GM21737 (cell line): ENCODE measurements around the gene FUT3.

Source experiments
- ATAC-seq: cut with Tn5 transposase; IDR thresholded peaks from one replicate; pipeline ENCODE4 v1.9.1; 2021; ENCODE audit warnings: mild to moderate bottlenecking, moderate library complexity; ENCODE audit not compliant: unreplicated experiment

Gene FUT3

GRCh38 chr19:5803752-5804515 lies 47.3 kb downstream of the FUT3 start:
- peak; percentile 61 for ATAC-seq

- no peak for ATAC-seq
Measured at GRCh38 chr19:5803441-5803751, 47.9 kb downstream of the FUT3 start.

DNA sequence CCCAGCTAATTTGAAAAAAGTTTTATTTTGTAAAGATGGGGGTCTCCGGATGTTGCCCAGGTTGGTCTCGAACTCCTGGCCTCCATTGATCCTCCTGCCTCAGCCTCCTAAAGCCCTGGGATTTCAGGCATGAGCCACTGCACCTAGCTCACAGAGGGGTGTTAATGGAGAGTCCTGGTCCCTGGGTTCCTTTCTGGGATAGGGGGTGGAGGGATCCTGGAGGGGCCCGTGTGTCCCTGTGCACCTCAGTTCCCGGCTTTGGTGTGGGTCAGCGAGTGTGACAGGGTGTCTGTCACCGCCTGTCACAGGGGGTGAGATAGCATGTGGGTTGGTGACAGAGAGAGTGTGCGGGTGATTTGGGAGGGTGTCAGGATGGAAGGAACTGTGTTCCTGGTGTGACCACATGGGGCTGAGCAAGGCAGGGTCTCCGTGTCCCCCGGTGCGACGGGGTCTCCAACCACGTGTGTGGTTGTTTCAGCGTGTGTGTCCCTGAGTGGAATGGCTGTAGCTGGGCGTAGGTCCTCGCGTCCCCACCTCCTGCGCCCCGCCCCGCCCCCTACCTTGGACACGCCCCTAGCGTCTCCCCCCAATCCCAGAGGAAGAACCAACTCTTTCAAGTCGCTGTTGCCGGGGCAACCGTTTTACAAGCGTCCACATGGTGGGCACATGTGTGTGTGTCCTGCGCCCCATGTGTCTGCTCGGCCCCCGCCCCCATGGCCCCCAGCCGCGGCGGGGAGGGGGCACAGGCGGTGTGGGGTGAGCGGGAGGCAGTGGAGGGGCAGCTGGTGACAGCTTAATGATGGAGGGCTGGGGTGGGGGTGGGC lies 49.2 kb downstream of the FUT3 start:
- ATAC-seq = no peak

DNA sequence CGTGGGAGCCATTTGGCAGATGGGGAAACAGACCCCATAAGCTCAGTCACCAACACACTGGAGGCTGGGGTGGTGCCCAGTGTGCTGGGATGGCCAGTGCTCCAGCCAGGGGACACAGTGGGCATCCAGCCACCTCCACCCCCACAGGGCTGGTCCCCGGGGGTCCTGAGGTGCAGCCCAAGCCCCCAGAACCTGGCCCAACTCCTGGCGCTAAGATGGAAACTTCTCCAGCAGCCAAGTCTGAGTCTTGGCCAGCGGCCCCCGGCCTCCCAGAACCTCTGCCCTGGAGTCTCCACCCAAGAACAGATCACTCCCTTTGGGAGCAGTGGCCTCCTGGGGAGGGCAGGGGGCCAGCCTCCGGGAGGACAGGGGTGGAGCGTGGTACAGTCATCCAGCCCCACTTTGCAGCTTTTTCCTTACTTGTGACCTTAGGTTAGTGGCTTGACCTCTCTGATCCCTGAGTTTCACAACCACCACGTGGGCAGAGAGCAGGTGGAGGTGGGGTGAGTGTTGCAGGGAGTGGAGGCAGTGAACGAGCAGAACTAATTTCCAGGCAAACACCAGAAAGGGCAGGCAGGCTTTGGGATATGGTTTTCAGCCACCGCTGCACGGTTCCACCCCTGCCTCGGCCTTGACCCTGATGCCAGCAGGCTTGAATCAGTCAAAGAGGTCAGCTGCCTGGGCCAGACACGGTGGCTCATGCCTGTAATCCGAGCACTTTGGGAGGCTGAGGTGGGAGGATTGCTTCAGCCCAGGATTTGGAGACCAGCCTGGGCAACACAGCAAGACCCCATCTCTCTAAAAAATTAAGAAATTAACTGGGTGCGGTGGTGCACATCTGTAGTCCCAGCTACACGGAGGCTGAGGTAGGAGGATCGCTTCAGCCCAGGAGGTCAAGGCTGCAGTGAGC lies 50.6 kb downstream of the FUT3 start:
- no peak for ATAC-seq

- no peak for ATAC-seq
Measured at GRCh38 chr19:5799247-5800241, 51.7 kb downstream of the FUT3 start.

DNA sequence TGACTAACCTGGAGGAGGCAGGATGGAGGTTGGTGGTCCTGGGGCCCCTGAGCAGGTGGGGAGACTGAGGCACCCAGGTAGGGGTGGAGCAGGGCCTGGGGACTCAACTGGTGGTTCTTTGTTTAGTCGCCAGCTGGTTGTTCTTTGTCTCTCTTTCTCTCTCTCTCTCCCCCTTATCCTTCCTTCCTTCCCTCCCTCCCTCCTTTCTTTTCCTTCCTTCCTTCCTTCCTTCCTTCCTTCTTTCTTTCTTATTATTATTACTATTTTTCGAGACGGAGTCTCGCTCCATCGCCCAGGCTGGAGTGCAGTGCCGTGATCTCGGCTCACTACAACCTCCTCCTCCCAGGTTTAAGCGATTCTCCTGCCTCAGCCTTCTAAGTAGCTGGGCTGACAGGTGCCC lies 53.0 kb downstream of the FUT3 start:
- ATAC-seq = no peak

GRCh38 chr19:5795382-5795919 lies 55.8 kb downstream of the FUT3 start:
- no peak for ATAC-seq

DNA sequence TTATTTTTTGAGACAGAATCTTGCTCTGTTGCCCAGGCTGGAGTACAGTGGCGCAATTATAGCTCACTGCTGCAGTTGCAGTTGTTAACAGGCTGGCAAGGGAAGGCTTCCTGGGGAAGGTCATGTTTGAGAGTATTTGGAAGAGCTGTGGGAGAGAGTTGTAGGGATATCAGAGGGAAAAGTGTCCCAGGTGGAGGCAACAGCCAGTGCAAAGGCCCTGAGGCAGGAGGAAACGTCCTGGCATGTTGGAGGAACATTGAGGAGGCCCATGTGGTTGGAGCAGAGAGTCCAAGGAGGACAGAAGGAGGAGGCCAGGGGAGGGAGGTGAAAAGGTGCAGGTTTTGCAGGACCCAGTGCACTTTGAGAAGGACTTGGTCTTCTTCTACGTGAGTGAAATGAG lies 58.1 kb downstream of the FUT3 start:
- no peak for ATAC-seq
